T-cell (primary cell): Measurements from ENCODE around the gene SORL1. TPM values are rescaled to one million over a fixed set of nuclear protein-coding genes. Genes with fewer than 3 reads are reported as not detected.

Source experiments
- ATAC-seq, 4 experiments: fragments of 200-7000 bp in 3 of 4; fragments of 150-1000 bp in 1 of 4; cut with Tn5 transposase; replicated peaks in 1 of 4; 1 replicate in 3 of 4; 2 replicates in 1 of 4; pipeline ENCODE4 v1.10.0; 2021; ENCODE audit warnings: moderate library complexity in 3 of 4, mild to moderate bottlenecking in 2 of 4, moderate number of reproducible peaks in 1 of 4
- CTCF ChIA-PET, 2 donors: fragments of 300-600 bp; sonication (Branson Sonifier 250); formaldehyde crosslinking; loops; one replicate each; lab custom pipeline; 2022; ENCODE audit warnings: antibody characterized with exemption in 2 of 2; lab: Charles Lee
- POLR2A ChIA-PET, 2 donors: fragments of 300-600 bp; sonication (Branson Sonifier 250); formaldehyde crosslinking; loops; one replicate each; lab custom pipeline; 2022; ENCODE audit warnings: antibody characterized with exemption in 2 of 2; lab: Charles Lee
- DNase-seq, 35 experiments: peaks; one replicate each; pipeline versions ENCODE4 v3.0.0 to v3.0.0-alpha.2; 2013 to 2023
- H3K27ac ChIP-seq: one replicate; pipeline ENCODE4 v1.5.1; 2013; ENCODE audit warnings: low read length
- H3K27me3 ChIP-seq, 2 experiments: replicated peaks in 1 of 2; 1 replicate in 1 of 2; 2 replicates in 1 of 2; pipeline versions ENCODE4 v1.6.1 to v1.7.0; 2013; ENCODE audit warnings: low read length in 1 of 2, mixed read lengths in 1 of 2; ENCODE audit not compliant: control insufficient read depth in 2 of 2, insufficient read depth in 2 of 2; ENCODE audit errors: extremely low read depth in 1 of 2
- H3K36me3 ChIP-seq, 2 donors: 1 replicate in 1 of 2; 2 replicates in 1 of 2; pipeline versions ENCODE4 v1.6.1 to v1.7.0; 2013; ENCODE audit warnings: low read length in 1 of 2; ENCODE audit not compliant: control insufficient read depth in 2 of 2, insufficient read depth in 1 of 2; ENCODE audit errors: extremely low read depth in 1 of 2
- H3K4me1 ChIP-seq, 2 experiments: 1 replicate in 1 of 2; 2 replicates in 1 of 2; pipeline versions ENCODE4 v1.6.1 to v1.7.0; 2013; ENCODE audit warnings: low read length in 2 of 2, mixed read lengths in 1 of 2; ENCODE audit not compliant: insufficient read depth in 2 of 2, control insufficient read depth in 1 of 2; ENCODE audit errors: extremely low read depth in 1 of 2
- H3K4me3 ChIP-seq, 2 donors: 1 replicate in 1 of 2; 2 replicates in 1 of 2; pipeline versions ENCODE4 v1.5.1 to v1.7.0; 2013; ENCODE audit warnings: mild to moderate bottlenecking in 2 of 2, low read length in 1 of 2, moderate library complexity in 1 of 2; ENCODE audit not compliant: control insufficient read depth in 1 of 2; ENCODE audit errors: extremely low read depth in 1 of 2
- H3K9me3 ChIP-seq: 2 replicates; pipeline ENCODE4 v1.7.0; 2013
- H3K27ac Mint-ChIP-seq, 2 donors: one replicate each; pipeline ENCODE4 v1.8.0; 2020 to 2021; ENCODE audit warnings: mild to moderate bottlenecking in 2 of 2, mixed read lengths in 2 of 2
- H3K27me3 Mint-ChIP-seq, 2 donors: one replicate each; pipeline ENCODE4 v1.8.0; 2021 to 2022; ENCODE audit warnings: mixed read lengths in 2 of 2
- H3K36me3 Mint-ChIP-seq: one replicate; pipeline ENCODE4 v1.8.0; 2021; ENCODE audit warnings: mixed read lengths
- H3K4me1 Mint-ChIP-seq, 3 donors: one replicate each; pipeline ENCODE4 v1.8.0; 2020 to 2022; ENCODE audit warnings: mixed read lengths in 3 of 3, mild to moderate bottlenecking in 1 of 3
- H3K4me3 Mint-ChIP-seq, 3 donors: one replicate each; pipeline ENCODE4 v1.8.0; 2020 to 2022; ENCODE audit warnings: mild to moderate bottlenecking in 3 of 3, mixed read lengths in 3 of 3, moderate library complexity in 3 of 3
- H3K9me3 Mint-ChIP-seq, 3 donors: one replicate each; pipeline ENCODE4 v1.8.0; 2020 to 2022; ENCODE audit warnings: mixed read lengths in 3 of 3
- WGBS: methylation state at CpG from one replicate; pipeline ENCODE4 v1.1.5; 2013; ENCODE audit warnings: missing lambda C conversion rate; ENCODE audit not compliant: insufficient coverage; 5-methylcytosine and 5-hydroxymethylcytosine counted together
- total RNA-seq, 35 experiments: library from RNA in 6 of 35; stranded (reverse) in 6 of 35; fragments of 120-200 nt in 1 of 35; gene quantifications; one replicate each; pipeline versions ENCODE4 v1.2.1 to v1.2.4 and lab custom pipeline; 2013 to 2026

The SORL1 gene
- total RNA-seq, 5 donors from 2014 or later (not counting 1 experiment from before 2014, with no cell fraction given) = 361 to 422 (median 392) TPM

GRCh38 chr11:121489823-121490222, 37.7 kb downstream of the SORL1 start:
- Histone ChIP-seq H3K27me3 (no peaks in the 10 kb centered on the region), H3K27ac (no peak overlapping the region), H3K9me3 (no peaks in the 10 kb centered on the region), H3K4me3 (no peak overlapping the region), H3K36me3 (peaks cover 13 to 68% of the 10 kb centered on the region in 2 donors), H3K4me1 (peaks cover 12 to 29% of the 10 kb centered on the region in 2 experiments)
- DNase-seq (no peak), ATAC-seq (no peak)
- ChIA-PET POLR2A (no interaction called here), CTCF (interaction anchor here (0.7 kb wide), 2 partner anchors 83 to 195 kb away, joined by 3 to 5 read pairs; no protein-coding TSS in a partner anchor)
- Mint-ChIP-seq H3K27me3 (no peaks in the 10 kb centered on the region), H3K36me3 (peaks cover 69% of the 10 kb centered on the region), H3K27ac (peak overlapping the region; percentile 70 to 79), H3K4me3 (no peak overlapping the region), H3K4me1 (peaks cover 72 to 79% (median 74%) of the 10 kb centered on the region in 3 donors), H3K9me3 (no peaks in the 10 kb centered on the region)
- 100% methylated on average over 2 of the region's 2 CpGs for WGBS

GRCh38 chr11:121494355-121495099, 42.4 kb downstream of the SORL1 start:
- POLR2A ChIA-PET = interaction anchor here in 1 of 2 donors (0.5 to 1.2 kb wide), 3 partner anchors 27 to 194 kb away, joined by 3 to 7 read pairs (median 3); no protein-coding TSS in a partner anchor
- Mint-ChIP-seq H3K4me3 (peak overlapping the region in 2 of 3 donors; percentile 1 to 57), H3K27ac (peak overlapping the region; percentile 85 to 91), H3K36me3 (peaks cover 73% of the 10 kb centered on the region), H3K4me1 (peaks cover 77 to 80% (median 77%) of the 10 kb centered on the region in 3 donors), H3K27me3 (no peaks in the 10 kb centered on the region), H3K9me3 (no peaks in the 10 kb centered on the region)
- CTCF ChIA-PET = interaction anchor here (0.7 to 1.4 kb wide), 6 partner anchors 14 to 125 kb away, joined by 3 to 7 read pairs (median 3); no protein-coding TSS in a partner anchor
- no peaks in the 10 kb centered on the region for H3K27me3 ChIP-seq
- H3K36me3 ChIP-seq = peaks cover 13 to 69% of the 10 kb centered on the region in 2 donors
- H3K27ac ChIP-seq = peak overlapping the region; percentile 31
- 68% methylated on average over 4 of the region's 7 CpGs for WGBS
- ATAC-seq = peak; percentile 61 to 82 (median 74)
- no peaks in the 10 kb centered on the region for H3K9me3 ChIP-seq
- peak in 9 of 35 experiments; percentile 10 to 33 (median 19) for DNase-seq
- H3K4me1 ChIP-seq = peaks cover 19 to 22% of the 10 kb centered on the region in 2 experiments
- H3K4me3 ChIP-seq = peak overlapping the region in 1 of 2 donors; percentile 21

DNA sequence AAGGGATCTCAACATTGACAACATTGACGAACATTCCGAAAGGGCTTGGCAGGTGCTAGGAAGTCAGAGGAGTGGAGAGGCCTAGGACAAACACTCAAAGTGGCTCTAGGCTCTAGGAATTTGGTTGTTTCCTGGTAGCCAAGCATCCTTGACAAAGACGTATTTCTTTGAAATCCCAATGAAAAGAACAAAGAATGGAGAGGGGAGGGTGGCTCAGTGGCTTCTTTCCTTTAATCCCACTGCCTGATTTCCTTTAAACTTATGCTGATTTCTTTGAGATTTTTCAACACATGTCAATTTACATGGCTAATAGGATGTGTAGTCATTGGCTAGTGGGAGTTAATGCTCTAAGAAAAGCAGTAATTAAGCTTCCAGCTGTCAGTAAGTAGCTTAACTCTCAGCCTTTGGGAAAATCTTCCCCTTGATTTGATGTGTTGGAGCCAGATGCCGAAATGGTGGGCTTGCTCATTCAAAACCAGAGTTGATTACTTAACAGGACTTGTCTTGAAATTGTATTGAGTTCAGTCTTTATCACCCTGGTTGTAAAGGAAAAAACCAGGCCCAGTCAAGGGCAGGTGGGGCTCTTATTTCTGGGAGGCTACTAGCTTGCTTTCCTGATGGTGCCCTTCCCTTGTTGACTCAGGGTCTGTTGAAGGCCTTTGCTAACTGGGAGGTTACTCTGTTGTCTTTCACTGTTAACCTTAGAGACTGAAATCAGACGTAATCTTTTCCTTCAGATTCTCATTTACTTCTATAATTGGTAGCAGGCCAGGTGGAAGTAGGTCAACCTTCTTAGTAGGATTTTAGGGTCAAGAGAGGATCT, 45.3 kb downstream of the SORL1 start:
- H3K27ac ChIP-seq = no peak overlapping the region
- H3K36me3 ChIP-seq = peaks cover 18 to 65% of the 10 kb centered on the region in 2 donors
- 97% methylated on average over 2 of the region's 5 CpGs for WGBS
- H3K4me1 Mint-ChIP-seq = peaks cover 66 to 72% (median 72%) of the 10 kb centered on the region in 3 donors
- H3K4me3 ChIP-seq = no peak overlapping the region
- peak overlapping the region; percentile 67 to 78 for H3K27ac Mint-ChIP-seq
- ChIA-PET POLR2A (no interaction called here), CTCF (no interaction called here)
- no peak for ATAC-seq
- no peak for DNase-seq
- no peaks in the 10 kb centered on the region for H3K27me3 ChIP-seq
- peaks cover 70% of the 10 kb centered on the region for H3K36me3 Mint-ChIP-seq
- no peaks in the 10 kb centered on the region for H3K9me3 ChIP-seq
- H3K4me3 Mint-ChIP-seq = no peak overlapping the region
- H3K27me3 Mint-ChIP-seq = no peaks in the 10 kb centered on the region
- H3K4me1 ChIP-seq = peaks cover 19 to 22% of the 10 kb centered on the region in 2 experiments
- peaks cover 0 to 4% (median 3%) of the 10 kb centered on the region in 3 donors for H3K9me3 Mint-ChIP-seq

DNA sequence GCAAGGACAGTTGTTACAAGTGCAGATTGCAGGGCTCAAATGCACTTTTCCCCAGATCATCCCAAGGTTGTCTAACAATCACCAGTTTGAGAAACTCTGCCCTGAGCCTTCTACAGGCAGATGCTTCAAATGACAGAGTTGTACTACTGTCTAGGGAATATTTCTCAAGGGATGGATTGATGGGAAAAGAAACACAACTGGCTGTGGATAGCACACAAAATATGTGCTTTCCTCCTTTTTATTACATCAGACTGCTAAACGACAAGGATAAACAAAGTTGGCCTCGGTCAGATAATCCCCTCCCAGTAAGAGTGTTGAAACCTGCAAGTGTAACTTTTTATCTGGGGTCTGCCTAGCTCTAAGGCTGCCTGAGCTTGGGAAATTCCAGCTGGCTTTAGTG, 47.3 kb downstream of the SORL1 start:
- no CpG with 5 or more reads among the region's 2 CpGs for WGBS
- Histone ChIP-seq H3K9me3 (no peaks in the 10 kb centered on the region), H3K27ac (no peak overlapping the region), H3K27me3 (no peaks in the 10 kb centered on the region), H3K36me3 (peaks cover 18 to 73% of the 10 kb centered on the region in 2 donors), H3K4me1 (peaks cover 14 to 16% of the 10 kb centered on the region in 2 experiments), H3K4me3 (no peak overlapping the region)
- peaks cover 56 to 64% (median 64%) of the 10 kb centered on the region in 3 donors for H3K4me1 Mint-ChIP-seq
- H3K27ac Mint-ChIP-seq = peak overlapping the region; percentile 60 to 73
- ATAC-seq (no peak), DNase-seq (no peak)
- H3K27me3 Mint-ChIP-seq = no peaks in the 10 kb centered on the region
- H3K9me3 Mint-ChIP-seq = peaks cover 0 to 4% (median 3%) of the 10 kb centered on the region in 3 donors
- H3K4me3 Mint-ChIP-seq = no peak overlapping the region
- POLR2A ChIA-PET = no interaction called here
- CTCF ChIA-PET = no interaction called here
- peaks cover 74% of the 10 kb centered on the region for H3K36me3 Mint-ChIP-seq

- Mint-ChIP-seq H3K4me3 (no peak overlapping the region), H3K27me3 (no peaks in the 10 kb centered on the region), H3K27ac (peak overlapping the region; percentile 60 to 73), H3K36me3 (peaks cover 82% of the 10 kb centered on the region), H3K4me1 (peaks cover 55 to 63% (median 60%) of the 10 kb centered on the region in 3 donors), H3K9me3 (peaks cover 0 to 10% (median 3%) of the 10 kb centered on the region in 3 donors)
- 65% methylated on average over 2 of the region's 2 CpGs for WGBS
- H3K27ac ChIP-seq = no peak overlapping the region
- ChIA-PET CTCF (no interaction called here), POLR2A (no interaction called here)
- no peak for DNase-seq
- H3K36me3 ChIP-seq = peaks cover 18 to 73% of the 10 kb centered on the region in 2 donors
- no peak overlapping the region for H3K4me3 ChIP-seq
- H3K9me3 ChIP-seq = peaks cover 5% of the 10 kb centered on the region
- ATAC-seq = no peak
- H3K4me1 ChIP-seq = peaks cover 7% of the 10 kb centered on the region in 2 experiments
- H3K27me3 ChIP-seq = no peaks in the 10 kb centered on the region
Measured at GRCh38 chr11:121500275-121500674, 48.2 kb downstream of the SORL1 start.

DNA sequence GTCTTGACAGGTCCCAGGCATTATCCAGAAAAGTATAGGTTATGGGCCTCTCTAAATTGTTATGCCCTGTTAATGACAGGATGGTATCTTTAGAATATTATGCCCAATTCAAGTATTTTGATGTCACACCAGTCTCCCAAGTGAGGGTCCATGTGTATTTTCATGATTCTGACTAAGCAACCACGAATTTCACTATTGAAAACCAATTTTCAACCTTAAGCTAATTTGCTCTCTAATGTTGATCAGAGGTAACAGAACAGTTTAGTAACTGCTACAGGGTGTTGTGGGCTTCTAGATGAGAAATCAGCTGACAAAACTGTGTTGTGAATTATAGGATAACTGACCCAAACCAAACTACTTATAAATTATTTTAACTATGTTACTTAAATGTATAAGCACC, 48.6 kb downstream of the SORL1 start:
- H3K27me3 ChIP-seq = no peaks in the 10 kb centered on the region
- H3K36me3 Mint-ChIP-seq = peaks cover 83% of the 10 kb centered on the region
- POLR2A ChIA-PET = no interaction called here
- DNase-seq (no peak), ATAC-seq (no peak)
- H3K27ac ChIP-seq = no peak overlapping the region
- H3K9me3 Mint-ChIP-seq = peaks cover 0 to 15% (median 5%) of the 10 kb centered on the region in 3 donors
- H3K27ac Mint-ChIP-seq = no peak overlapping the region
- no peaks in the 10 kb centered on the region for H3K27me3 Mint-ChIP-seq
- no CpG with 5 or more reads among the region's 1 CpG for WGBS
- peaks cover 55 to 59% (median 56%) of the 10 kb centered on the region in 3 donors for H3K4me1 Mint-ChIP-seq
- CTCF ChIA-PET = no interaction called here
- H3K4me1 ChIP-seq = peaks cover 2 to 4% of the 10 kb centered on the region in 2 experiments
- no peak overlapping the region for H3K4me3 Mint-ChIP-seq
- H3K4me3 ChIP-seq = no peak overlapping the region
- peaks cover 7% of the 10 kb centered on the region for H3K9me3 ChIP-seq
- H3K36me3 ChIP-seq = peaks cover 18 to 71% of the 10 kb centered on the region in 2 donors
